Smooth muscle cell of the brain vasculature (primary cell): Measurements from ENCODE around the gene SLC25A25.
"Not testable (repeated sequence)": the region's sequence is repeated elsewhere in the genome, so short reads cannot be mapped to it uniquely, and the experiment has no call there.

Experiments
- DNase-seq: peaks from one replicate; pipeline ENCODE4 v3.0.0-alpha.2; 2012; ENCODE audit warnings: low read depth, low spot score

The SLC25A25 gene

DNA sequence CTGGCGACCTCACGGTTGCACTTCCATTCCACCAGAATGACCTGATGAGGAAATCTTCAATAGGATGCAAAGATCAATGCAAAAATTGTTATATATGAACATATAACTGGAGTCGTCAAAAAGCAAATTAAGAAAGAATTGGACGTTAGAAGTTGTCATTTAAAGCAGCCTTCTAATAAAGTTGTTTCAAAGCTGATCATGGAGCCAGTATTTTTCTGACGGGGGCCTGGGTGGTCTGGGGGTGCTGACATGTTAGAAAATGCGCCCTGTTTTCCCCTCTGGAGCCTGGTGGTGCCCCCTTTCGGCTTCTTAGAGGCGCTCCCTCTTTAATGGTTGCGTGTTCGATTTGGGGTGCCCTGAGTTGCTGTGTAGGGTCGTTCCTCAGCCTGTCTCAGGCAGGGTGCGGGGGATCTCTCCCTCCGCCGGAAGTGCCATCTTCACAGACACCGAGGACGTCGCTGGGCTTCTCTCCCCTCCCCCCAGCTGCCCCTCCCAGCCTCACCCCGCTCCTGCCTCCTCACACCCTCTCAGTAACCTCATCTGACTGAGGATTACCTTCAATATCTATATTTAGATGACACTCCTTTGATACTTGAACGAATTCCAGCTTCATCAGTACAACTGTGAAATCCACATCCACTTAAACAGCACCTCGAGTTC, 41.1 kb downstream of the SLC25A25 start:
- no peak for DNase-seq

DNA sequence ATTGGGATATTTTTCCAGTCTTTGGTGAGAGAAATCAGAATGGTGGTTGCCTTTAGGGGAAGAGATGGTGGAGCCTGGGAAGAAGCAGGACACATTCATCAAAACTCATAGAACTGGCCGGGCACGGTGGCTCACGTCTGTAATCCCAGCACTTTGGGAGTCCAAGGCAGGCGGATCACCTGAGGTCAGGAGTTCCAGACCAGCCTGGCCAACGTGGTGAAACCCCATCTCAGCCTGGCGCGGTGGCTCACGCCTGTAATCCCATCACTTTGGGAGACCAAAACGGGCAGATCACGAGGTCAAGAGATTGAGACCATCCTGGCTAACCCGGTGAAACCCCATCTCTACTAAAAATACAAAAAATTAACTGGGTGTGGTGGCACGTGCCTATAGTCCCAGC, 43.7 kb downstream of the SLC25A25 start:
- DNase-seq: not testable (repeated sequence)

DNA sequence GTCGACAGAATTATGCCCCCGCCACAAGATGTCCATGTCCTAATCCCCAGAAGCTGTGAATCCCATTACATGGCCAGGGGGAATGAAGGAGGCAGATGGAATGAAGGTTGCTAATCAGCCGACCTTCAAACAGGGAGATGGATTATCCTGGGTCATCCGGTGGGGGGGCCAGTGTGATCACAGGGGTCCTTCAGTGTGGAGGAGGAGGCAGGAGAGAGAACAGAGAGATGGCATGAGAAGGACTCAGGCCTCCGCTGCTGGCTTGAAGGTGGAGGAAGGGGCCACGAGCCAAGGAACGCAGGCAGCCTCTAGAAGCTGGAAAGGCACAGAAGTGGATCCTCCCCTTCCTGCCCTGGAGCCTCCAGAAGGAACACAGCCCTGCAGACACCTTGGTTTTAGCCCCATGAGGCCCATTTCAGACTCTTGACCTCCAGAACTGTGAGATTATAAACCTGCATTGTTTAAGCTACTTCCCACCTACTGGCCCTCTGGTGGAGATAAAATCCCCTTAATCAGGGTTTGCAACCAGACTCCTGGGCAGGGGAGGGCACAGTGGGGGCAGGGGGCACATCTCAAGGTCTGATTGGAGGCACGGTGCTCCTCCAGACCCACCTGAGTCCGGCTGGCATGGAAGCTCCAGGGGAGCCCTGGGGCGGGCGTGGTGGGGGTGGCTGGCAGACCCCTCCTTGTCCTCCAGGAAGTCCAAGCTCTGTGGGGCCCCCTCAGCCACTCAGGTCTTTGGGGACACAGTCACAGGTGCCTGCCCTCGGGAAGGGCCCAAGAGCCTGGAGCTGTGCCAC, 45.7 kb downstream of the SLC25A25 start:
- no peak for DNase-seq

DNA sequence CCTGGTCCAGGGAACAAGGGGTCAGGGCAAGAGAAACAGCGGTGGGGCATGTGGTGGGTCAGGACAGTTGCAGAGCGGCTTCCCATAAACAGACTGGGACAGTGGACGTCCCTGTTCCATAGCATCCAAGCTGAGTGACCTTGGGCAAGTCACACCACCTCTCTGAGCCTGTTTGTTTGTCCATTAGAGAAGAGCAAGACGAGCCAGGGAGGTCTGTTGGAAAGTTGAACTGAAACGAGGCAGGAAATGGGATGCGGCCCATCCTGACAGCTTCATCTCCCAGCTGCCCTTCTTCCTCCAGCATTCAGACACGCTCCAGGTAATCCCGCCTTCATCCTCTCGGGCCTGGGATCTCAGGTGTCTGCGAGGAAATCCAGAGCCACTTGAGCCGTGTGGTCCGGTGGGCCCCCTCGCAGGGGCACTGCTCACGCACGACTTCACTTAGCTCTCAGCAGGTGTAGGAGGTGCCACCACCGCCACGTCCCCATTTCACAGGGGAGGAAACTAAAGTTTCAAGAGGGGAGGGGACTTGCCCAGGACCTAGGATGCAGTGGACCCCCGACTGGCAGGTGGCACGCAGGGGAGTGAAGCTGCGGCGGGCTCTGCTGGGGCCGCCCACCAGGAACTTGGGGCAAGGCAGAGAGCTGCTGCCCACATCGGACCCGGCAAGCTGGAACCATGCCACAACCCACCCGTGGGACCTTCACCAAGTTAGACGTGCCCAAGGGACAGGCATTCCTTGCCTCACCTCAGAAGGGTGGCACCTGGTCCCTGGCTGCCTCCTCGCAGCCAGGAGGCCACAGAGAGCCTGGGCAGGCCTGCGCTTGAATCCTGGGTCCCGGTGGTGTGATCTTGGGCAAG, 46.5 kb downstream of the SLC25A25 start:
- DNase-seq: no peak

DNA sequence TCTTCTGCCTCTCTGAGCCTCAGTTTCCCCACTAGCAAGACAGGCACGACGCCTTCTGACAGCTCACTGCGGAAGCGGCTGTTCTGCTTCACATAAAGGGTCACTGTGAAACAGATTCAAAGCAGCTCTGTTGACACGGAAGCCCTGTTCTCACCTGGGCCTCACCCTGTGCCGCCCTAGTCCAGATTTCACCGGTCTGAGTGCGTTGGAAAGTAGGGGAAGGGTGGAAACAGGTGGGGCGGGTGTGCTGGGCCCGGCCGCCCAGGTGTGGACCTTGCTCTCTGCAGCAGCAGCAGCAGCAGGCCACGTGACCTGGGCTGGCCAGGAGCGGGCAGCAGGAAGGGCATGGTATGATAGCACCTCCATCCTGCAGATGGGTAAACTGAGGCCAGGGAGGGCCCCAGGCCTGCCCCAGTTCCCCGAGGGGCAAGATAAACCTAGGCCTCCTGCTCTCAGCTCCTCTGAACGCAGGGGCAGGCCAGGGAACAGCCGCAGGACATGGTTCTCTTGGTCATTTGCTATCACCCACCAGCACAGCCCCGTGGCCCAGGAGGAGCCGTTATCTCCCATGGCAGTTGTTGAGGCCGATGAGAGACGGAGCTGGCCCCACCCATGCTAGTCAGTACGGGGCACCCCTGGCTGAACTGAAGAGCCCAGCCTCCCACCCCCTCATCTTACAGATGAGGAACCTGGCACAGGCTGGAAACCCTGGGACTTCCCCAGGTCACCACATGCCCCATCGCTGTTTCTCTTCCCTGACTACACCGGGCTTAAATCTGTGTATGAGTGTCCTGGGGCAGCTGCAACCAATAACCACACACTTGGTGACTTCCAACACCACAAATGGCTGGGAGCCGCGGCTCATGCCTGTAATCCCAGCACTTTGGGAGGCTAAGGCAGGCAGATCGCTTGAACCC, 47.4 kb downstream of the SLC25A25 start:
- no peak for DNase-seq

DNA sequence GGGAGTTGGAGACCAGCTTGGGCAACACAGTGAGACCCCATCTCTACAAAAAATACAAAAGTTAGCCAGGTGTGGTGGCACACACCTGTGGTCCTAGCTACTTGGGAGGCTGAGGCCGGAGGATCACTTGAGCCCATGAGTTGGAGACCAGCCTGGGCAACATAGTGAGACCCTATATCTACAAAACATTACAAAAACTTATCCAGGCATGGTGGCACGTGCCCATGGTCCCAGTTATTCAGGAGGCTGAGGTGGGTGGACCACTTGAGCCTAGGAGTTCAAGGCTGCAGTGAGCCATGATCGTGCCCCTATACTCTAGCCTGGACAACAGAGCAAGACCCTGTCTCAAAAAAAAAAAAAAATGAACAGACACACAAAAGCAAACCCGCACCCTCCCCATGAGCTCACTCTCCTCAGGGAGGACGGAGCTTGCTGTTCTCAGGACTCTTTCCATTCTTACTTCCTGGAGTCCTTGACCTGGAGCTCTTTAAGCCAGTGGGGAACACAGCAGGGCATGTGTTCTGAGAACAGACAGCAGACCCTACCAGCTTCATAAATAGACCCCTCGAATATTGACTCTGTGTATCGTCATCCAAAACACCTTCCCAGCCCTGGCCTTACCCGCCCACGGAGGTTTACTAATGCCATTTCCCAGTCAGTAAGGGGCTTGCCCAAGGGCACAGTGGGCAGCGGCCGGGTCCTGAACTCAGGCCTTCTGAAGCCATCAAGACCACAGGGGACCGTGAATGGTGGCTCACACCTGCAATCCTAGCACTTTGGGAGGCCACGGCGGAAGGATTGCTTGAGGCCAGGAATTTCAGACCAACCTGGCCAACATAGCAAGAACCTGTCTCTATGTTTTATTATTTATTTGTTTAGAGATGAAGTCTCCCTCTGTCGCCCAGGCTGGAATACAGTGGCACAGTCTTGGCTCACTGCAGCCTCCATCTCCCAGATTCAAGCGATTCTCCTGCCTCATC, 48.4 kb downstream of the SLC25A25 start:
- no peak for DNase-seq

DNA sequence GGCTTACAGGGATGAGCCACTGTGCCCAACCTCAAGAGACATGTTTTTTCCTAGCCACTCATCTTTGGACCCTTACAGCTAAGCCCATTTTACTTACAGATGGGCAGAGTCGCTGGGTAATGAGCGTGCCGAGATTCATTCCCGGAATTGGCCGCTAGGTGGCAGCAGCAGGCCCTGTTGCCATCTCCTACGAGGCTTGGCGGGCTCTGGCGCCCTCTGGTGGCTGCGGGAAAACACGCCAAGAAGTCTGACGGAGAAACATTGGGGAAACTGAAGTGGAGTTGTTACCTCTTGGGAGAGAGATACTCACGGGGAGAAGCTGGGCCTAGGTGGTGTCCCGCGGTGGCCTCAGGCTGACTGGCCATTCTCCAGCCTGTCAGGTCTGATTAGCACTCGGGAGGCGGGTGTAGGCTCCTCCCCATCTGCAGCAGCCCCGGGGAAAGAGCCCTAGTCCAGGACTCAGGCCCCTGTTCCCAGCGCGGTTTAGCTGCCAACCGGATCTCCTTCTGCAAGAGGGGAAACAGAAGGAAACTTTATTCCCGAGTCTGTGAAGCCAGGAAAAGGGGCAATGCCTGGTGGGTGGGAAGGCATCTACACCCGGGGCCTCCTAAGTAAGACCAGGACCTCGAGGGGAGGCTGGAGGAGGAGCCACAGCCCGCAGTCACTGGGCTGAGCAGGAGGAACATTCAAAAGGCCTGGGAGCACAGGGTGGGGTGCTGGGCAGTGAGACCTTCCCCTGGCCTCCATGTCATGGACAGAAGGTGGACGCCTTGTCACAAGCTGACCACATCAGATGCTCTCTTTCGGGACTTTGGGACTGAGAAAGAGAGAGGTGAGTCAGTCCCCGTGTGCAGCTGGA, 49.8 kb downstream of the SLC25A25 start:
- DNase-seq: peak; percentile 77

DNA sequence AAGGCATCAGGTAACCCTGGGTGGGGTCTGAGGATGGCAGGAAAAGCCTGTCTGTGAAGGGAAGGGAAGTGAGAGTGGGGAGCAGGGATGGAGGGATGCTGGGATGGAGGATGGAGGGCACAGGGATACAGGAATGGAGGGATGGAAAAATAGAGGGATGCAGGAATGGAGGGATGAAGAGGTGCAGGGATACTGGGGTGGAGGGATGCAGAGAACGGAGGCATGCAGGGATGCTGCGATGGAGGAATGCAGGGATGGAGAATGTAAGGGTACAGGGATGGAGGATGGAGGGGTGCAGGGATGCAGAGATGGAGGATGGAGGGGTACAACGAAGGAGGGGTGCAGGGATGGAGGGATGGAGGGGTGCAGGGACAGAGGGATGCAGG, 50.4 kb downstream of the SLC25A25 start:
- no peak for DNase-seq

DNA sequence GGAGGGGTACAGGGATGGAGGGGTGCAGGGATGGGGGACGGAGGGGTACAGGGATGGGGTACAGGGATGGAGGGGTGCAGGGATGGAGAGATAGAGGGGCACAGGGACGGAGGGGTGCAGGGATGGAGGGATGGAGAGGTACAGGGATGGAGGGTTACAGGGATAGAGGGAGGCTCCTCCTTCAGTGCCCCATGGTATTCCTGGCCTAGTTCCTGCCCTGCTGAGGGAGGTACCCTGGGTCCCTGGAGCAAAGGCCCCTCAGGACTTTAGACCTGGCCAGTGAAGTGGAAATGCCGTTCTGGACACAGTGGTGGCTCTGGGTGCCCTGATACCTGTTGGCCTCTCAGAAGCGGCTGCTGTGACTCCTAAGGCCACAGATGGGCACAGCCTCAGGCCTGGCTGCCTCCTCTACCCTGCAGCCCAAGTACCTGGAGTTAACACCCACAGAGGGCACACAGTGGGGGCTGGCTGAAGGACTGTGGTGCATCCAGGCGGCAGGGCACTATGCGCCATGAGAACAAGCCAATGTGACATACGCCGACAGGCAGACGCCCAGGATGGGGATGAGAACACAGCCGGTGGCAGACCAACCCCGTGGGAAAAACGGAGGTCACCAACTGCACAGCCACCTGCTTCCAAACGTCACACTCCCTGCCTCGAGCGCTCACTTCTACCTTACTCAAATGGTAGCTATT, 51.1 kb downstream of the SLC25A25 start:
- DNase-seq: no peak

DNA sequence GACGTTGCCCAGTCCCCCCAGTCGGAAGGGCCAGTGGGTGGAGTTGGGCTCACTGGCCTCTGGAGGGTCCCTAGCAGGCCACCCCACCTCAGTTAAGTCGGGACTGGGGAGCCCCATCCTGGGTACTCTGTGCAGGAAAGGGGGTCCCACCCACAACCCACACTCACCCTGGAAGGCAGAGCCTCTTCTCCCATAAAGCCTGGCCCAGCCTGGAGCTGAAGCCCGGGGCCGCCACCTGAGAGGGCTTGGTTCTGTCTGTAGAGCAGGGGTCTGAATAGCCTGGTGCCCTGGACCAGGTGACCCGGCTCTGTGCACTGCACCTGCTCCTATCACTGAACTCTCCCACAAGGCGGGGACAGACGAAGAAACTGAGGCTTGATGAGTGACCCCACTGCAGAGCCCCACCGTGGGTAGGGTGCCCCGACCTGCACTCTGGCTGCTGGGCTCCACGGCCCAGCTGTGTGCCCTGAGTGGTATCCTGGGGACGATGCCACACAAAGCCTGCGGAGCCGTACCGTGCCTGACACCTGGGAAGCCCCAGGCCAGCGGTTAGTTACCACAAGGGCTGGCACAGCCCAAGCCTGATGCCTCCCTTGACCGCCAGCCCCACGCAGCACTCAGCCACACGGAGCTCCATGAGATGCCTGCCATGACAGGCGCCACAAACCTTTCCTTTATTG, 52.2 kb downstream of the SLC25A25 start:
- DNase-seq: no peak

DNA sequence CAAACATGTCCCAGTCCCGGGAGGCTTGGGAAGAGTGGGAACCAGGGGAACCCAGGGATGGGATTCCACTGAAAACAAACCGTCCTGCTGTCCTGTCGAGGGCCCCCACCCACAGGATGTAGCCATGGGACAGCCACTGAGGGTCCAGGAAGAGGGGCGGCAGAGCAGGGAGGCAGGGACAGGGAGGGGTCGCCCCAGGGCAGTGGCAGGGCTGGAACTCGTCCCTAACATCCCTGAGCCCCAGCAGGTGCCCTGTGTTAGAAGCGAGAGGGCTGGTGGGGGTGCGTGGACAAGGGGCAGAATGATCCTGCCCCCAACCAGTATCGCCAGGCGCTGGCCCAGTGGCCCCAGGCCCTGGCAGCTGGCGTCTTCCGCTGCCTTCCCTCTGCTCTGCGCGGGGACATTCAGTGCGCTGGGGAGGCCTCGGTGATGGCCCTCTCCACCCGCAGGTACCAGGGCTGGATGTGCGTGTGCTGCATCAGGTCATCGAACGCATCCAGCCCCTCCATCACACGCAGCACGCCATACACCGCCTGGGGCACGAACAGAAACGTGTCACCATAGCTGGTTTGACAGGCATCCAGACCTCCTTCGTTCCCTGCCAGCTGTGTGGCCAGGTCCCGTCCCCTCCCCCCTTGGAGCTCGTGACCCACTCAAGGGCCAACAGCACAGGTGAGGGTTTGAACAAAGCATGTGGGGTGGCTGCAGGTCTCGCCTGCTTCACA, 52.9 kb downstream of the SLC25A25 start:
- DNase-seq: no peak

DNA sequence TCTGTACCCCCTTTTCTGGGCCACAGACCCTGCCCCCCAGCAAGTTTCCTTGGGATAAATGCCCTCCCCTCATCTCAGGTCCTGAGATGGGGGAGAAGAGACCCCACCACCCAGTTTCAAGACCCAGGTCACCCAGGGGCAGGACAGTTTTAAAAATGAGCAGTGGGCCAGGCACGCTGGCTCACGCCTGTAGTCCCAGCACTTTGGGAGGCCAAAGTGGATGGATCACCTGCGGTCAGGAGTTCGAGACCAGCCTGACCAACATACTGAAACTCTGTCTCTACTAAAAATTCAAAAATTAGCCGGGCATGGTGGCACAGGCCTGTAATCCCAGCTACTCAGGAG, 53.4 kb downstream of the SLC25A25 start:
- DNase-seq: no peak

DNA sequence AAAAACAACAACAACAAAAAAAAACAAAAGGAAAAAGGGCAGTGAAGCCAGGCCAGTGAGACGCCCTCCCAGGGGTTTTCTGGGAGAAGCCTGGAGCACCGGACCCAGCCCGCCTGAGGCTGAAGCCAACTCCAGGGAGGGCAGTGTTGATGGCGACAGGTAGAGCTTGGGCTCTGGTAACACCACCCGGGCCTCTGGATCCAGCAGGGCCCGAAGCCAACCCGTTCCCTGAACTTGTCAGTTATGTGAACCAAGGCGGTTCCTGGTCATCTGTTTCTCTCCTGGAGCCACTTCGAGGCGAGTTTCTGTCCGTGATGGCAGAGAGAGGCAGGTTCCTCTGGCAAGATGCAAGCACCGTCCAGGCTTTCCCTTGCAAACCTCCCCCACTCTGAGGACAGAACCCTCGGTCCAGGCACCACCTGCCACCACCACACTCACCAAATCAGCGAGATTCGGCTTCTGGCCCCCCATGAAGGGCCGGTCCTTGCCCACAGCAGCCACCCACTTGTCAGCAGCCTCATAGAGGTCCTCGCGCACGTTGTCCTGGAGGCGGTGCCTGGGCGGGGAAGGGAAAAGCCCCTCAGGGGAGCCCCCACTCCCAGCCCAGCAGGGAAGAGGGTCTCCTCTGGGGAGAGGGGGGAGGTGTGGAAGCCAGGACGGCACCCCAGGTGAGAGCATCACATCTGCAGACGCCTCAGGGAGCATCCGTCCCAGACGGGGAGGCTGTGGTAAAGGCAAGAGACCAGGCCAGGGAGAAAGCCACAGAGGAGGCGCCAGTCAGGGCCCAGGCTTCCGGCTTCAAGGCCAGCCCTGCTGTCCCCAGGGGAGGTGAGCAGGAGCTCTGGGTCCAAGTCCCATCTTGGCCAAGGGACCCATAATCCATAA, 54.1 kb downstream of the SLC25A25 start:
- DNase-seq: no peak

DNA sequence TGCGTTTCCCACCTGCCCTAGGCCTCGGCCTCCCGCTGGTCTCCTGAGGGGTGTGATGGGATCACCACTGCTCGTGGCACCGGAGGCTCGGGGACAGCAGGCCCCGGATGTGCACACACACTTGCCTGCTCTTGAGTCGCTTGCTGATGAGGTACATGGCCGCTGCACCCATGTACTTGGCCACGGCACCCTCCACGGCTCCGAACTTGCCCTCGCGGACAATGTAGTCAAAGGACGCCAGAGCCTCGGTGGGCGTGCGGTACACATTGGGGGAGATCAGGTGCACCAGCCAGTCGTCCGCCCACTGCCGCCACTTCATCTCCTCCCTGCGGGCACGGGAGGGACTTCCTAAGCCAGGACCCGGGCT, 54.8 kb downstream of the SLC25A25 start:
- DNase-seq: no peak

DNA sequence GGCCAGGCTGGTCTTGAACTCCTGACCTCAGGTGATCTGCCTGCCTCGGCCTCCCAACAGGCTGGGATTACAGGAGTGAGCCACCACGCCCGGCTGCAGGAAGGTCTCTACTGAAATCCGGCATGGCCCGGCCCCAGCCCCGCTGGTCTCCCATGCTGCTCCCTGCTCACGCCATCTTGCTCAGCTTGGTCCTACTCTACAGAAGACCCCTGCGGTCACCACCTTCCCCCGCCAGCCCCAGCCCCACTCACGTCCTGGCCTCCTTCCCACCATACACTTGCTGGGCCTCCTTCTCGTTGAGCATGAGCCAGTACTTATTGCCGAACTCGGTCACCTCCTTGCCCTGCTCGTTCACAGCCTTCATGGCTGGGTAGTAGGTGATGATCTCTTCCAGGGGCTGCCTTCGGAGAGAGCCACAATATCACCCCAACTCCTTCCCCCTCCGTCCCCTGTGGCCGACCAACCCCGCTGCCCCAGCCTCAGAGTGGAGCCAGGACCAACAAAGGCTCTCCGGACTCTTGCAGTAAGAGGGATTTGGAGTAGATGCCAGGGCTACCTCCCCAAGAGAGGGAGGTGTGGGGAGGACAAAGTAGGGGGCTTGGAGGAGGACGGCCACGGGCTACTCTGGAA, 55.5 kb downstream of the SLC25A25 start:
- DNase-seq: no peak

DNA sequence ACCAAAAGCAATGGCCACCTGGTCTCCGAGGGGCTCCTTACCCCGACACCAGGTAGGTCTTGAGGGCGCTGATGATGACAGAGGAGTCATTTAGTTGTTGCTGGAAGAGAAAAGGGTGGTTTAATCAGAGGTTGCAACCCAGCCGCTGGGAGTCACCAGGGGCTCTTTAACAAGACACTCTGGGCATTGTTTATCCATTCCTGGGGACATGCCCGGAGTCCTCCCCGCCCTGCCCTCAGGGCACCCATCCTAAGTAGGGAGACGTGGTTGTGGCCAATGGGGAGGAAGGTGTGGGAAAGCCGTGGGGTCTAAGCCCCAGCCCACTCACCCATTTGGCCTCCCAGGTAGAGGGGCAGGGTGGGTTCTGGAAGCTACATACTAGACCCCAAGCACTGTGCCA, 56.4 kb downstream of the SLC25A25 start:
- DNase-seq: no peak
